ENCODE measurements around the gene MOXD1.

The MOXD1 gene

DNA sequence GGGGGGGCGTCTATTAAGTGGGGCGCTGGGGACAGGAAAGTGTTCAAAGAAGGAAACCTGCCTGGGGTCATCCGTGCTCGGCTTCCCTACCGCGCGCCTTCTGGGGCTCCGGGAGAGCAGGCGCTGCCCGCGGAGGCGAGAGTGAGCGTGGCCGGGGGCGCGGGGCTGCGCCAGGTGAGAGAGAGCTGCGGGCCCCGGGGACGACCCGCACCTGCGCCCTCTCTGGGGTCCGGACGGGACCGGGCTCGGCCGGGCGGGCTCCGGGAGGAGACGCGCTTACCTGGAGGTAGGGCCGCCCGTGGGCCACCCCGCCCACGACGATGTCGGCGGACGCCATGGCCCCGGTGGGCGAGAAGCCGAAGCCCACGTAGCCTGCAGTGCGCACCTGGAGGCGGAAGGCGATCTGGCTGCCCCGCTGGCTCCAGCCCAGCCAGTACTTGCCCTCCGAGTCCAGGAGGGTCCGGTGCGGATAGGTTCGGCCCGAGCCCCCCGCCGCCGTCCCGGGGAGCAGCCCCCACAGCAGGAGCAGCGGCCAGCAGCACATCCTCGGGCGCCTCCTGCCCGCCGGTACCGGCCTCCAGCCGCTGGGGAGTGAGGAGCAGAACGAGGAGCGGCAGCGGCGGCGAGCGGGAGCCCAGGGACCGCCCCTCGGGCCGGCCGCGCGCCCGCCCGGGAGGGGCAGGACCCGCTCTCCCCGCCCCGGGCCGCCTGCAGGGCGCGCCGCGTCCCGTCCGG is at the start of gene MOXD1:
MOXD1 (minus strand) TSS at position 593 of the 735 bp plus-strand sequence; CDS start at position 544, 49 bp downstream.
- no peak for DNase-seq

DNA sequence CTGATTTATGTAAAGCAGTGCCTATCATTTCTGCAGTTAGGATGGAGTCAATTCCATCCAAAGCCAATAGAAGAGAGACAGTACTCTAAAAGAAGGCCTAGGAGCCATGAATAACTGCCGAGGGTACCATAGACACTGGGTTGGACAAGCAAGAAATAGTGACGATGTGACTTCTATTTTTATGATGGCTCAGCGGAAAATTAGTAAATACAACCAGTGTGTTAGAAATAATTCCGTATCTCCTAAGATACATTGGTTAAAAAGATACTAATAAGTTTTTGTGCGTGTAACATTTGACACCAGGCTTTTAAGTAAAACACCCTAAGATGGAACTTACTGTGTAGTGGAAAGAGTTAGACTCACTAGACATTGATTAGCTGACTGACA is 45.6 kb upstream of the MOXD1 start:
- DNase-seq: no peak

DNA sequence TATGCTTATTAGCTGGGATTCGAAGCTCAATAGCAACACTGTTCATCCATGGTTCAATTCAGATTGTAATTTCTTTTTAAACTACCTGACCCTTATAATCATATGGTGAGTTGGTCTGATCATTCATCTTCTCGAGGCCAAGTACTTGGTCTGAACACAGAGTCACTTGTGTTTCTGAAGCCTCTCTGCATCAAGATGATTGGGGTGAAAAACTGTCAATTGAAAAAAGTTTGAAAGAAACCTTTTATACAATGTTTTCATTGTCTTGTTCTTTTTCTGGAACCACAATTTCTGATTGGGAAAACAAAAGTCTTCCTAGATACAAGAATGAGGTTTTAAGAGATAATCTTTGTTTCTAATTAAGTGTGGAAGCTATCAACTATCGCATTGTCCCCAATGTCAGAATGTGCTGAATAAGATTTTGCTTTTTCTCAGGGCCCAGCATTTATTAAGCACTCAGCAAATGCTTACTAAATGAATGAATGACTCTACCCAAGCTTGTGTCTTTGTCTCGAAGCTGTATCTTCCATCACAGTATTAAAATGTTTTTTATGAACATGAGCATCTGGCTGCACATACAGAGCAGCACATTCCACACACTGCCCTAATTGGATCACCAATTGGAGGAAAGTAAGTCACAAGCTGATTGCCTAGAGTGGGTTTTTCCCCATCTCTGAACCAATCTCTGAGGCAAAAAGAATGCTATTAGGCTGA is 45.0 kb upstream of the MOXD1 start:
- no peak for DNase-seq

DNA sequence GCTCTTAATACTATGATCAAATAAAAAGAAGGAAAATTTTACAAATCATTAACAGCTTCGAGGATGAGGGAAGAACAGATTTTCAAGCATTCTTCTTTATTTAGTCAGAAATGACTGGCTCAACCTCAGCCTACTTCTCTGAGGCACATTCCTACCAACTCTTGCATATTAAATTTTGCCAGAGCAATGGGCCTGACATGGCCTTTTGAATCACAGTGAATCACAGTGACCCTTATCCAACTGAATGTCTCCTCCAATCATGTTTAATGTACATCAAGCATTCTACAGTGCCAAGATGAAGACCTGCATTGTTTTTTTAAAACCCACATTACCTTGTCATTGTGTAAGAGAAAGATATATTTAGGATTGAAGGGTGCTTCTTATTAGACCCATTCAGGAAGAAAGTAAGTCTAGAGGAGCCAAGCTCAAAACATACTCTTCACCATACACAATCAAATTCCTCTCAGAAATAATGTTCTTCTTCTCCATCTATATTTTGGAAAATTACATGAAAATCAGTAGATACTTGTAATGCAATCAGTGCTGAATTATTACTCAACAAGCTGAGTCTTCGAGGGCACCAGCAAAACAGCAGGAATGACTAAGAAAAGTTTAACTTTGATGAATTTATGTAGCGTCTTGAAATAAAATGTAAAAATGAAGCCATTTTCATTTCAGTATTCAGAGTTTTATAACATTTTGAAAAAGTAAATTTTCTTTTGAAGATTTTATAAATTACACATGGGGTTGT is 44.1 kb upstream of the MOXD1 start:
- DNase-seq: no peak

DNA sequence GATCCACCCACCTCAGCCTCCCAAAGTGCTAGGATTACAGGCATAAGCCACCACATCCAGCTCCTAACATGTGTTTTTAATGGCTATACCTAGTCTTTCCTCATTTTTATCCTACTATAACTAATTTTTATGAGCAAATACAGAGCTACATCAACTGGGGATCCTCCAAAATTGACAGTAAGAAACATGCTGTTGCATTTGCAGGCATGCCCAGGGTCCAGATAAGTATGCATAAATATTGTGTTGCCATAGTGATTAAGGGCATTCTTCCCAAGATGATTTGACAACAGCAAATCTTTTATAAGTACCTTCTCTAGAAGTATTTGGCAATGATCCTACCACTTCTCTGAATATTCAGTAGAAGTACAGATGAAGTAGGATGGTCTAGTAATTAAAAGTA is 41.9 kb upstream of the MOXD1 start:
- no peak for DNase-seq

DNA sequence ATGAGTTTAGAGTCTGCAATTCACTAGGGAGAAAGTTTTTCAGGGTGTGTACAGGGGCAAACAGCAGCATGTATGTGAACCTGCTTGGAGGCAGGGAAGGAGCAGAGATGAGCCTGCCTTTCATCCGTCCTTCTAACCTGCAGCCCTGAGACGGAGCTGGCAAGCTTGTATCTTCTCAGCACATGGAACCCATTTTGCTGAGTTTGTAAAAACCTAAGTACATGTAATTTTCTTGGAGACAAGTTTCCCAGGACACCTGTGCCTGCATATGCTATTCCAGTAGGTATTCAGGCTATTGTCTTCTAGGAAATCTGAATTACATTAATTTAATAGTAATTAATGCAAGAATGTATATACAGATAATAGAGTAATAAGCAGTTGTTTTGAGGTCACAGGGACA is 28.8 kb upstream of the MOXD1 start:
- DNase-seq: no peak

DNA sequence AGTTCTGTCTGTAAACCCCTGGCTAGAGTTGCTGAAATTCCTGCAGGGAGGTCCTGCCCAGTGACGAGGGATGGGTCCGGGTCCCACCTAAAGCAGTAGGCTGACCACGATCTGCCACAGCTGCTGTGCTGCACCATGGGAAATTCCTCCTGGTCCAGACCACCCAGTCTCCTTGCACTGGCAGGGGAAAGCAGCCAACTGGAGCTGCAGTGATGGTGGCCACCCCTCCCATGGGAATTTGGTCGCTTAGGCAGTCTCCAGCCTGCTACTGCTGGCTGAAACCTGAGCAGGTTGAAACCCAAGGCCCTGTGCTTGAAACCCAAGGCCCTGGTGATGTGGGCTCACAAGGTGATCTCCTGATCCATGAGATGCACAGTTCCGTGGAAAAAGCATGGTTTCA is 23.9 kb upstream of the MOXD1 start:
- no peak for DNase-seq

DNA sequence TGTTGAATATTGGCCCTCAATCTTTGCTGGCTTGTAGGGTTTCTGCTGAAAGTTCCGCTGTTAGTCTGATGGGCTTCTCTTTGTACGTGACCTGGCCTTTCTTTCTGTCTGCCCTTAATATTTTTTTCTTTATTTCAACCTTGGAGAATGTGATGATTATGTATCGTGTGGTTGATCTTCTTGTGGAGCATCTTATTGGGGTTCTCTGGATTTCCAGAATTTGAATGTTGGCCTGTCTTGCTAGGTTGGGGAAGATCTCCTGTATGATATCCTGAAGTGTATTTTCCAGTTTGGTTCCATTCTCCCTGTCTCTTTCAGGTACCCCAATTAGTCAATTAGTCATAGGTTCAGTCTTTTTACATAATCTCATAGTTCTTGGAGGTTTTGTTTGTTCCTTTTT is 22.6 kb upstream of the MOXD1 start:
- DNase-seq: no peak

DNA sequence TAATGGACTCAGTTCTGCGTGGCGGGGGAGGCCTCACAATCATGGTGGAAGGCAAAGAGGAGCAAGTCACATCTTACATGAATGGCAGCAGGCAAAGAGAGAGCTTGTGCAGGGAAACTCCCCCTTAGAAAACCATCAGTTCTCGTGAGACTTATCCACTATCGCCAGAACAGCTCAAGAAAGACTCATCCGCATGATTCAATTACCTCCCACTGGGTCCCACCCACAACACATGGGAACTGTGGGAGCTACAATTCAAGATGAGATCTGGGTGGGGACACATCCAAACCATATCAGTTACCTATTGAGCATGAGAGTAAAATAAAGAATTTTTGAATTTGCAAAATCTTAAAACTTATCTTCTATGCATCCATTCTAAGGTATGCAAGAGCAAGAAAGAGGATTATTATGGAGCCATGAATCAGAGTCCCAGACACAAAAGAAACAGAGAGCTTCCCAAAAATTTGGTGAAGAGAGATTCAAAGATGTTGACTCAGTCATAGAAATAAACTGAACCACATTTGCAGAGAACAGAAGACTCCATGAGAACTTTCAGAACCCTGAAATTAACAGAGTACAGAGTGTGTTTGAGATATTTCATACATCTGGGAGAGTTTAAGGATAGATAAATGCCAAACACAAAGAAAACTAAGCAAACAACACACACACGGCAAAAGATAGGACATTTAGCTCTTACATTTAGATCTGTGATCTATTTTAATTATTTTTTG is 17.1 kb upstream of the MOXD1 start:
- DNase-seq: no peak

DNA sequence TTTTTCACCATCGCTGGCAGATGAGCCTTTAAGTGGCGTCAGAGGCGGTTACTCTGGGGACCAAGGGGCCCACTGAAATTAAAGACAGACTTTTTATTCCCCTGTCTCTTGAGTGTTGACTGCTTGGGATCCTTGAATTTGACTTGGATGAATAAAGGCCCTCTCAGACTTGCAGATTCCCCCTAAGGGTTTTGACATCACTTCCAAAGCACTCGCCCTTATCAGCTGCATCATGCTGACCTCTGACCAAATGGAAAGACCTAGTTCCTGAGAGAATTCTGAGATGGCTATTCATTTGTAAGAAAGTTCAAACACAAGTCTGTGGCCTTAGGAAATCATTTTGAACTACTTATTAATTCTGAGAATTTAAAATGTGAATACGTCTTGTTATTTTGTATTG is 13.5 kb upstream of the MOXD1 start:
- DNase-seq: no peak

DNA sequence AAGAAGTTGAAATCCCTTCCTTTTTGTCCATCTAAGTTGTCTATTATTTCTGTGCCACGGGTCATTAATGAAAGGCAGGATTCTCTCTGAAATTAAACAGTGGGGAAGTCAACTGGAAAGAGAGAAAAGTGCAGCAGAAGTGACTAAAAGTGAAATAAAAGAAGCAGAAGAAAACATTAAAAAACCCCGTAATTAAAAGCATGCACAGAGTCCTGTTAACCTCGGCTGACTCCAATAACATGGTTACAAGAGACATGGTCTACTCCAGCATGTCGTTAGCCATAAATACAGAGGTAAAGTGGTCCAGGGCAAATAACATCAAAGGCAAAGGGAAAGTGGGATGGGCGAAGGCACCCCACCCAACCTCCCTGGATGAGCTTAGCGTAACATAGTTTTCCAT is 13.0 kb upstream of the MOXD1 start:
- no peak for DNase-seq

DNA sequence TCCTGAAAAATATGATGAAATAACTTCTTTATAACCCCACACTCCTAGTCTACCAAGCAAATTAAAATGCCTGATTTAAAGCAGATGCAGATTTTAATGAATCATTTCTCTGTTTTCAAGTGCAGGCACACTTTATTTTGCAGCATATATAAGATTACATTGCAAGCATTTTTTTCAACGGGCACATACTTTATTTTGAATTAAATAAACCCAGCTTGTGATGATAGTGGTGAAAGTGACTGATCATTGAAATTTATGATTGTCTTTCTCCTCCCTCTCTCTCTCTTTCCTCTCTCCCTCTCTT is 12.2 kb upstream of the MOXD1 start:
- DNase-seq: no peak

DNA sequence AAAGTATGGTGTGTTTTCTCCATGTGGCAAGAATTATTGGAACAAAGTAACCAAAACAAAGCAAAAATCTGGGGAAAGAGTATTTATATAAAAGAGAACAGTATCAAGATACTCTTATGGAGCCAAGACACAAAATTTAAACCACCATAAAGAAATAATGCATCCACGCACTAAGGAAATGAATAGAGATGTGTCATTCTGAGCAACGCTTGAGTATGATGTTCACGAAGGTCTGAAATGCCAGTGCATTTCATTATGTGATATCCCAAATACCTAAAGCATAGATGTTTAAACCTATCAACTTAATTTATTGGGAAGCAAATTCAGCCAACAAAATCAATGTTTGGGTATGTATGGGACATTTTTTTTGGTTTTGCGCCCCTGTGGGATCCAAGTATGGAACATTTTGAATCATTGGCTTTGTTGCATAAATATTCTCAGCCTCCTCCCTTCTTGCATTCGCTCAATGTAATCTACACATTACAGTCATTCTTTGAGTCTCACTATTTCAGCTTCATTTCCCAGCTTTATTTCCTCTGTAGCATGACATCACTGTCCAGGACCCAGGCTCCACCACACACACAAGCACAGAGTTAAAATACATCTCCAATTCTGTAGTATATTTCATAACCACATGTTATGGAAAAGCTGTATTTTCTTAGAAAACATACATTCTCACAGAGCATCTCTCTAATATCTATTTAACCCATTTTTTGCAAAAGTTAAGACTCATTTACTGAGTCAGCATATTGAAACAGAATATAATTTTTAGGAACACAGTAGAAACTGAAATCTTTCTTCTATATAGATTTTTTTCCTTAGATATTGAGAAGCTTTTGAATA is 11.6 kb upstream of the MOXD1 start:
- no peak for DNase-seq

DNA sequence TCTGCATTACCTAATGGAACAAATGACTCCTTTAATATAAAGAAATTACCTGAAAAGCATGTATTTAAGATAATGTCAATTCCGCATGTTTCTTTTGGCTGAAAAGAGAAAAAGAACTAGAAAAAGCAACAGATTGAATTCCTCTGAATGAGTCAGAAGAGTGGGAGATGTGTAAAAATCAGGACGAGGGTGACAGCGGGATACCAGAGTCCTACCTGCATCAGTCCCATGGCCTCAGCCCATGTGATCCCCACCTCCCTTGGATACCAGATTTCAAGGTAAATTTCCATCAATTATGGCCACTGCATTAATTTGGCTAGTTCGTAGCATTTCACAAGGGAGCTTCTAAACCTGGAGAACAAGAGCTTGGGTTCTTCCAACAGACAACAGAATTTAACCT is 10.0 kb upstream of the MOXD1 start:
- no peak for DNase-seq

DNA sequence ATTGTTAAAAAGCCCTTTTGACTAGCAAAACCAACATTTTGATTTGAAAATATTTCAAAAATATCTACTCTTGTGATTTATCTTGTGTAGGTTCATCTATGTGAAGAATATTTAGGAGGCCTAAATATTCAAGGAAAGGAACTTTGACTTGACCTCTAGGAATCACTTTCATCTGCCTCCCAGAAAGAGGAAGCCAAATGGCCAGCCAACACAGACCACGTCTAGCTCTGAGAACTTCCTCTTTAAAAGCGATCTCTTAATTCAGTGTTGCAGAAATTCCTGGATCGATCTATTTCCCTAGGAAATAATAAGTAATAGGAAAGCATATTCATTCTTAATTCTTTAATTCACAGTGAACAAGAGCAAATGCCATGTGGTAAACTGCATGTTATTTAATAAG is 9.6 kb upstream of the MOXD1 start:
- no peak for DNase-seq

DNA sequence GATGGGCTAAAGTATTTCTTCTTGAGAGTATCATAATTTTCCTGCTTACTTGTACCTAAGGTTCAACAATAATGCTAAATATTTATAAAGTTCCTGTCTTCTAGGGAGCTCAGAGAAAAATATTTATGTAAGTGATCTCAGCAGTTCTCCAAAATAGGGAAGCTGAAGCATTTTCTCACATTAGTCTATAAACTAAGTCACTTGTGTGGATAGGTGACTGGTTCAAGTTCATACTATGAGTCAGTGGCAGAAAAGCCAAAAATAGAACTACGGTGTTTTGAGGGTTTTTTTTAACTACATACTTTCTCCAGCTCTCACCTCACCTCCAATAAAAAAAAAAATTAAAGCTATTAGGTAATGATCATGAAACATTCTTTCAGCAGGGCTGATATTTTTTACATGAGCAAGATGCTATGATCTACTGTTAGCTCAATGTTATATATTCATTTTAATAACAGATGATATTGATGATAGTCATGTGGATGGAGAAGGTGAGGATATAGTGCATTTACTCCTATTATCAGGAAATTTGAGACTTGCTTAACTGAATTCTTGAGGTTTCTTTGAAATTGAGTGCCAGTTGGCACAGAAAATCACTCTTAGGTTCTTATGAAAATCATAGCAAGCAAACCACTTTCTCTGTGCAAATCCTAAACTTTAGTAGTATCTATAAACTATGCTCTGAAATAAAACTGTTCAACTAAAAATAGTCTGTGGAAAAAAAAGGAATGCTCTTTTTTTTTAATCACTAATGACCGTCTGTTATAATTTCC is 4.1 kb upstream of the MOXD1 start:
- DNase-seq: no peak

DNA sequence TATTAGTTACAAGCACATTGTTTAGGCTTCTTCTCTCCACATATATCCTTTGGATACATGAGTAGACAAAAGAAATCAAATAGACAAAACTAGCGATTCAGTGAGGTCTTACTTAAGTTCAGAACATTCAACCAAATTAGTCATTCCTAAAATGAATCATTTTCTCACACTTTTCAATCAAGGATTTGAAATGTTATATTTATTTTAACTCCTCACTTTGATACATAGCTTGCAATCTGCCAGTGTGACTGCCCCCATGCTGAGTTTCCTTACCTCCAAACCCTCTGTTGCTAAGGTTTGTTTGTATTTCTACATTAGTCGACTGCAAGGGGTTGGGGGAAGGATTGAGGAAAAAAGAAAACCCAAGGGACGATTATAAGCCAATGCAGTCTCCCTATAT is 3.5 kb upstream of the MOXD1 start:
- DNase-seq: no peak

DNA sequence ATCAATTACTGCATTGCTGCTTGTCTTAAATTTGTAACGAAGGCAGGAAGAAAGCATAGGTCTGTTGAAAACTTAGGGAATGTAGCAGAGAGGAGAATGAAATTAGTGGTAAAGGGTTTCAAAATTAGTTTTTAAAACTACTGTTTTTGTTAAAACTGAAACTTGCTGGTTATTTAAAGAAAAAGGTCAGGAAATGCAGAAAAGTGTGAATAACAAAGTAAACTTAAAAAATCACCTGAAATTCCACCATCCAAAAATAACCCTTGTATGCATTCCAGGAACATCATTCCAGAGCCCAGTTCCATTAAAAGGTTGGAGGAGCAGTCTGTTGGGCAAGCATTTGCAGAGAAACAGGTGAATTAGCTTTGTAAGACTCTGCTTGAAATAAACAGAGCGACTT is 3.1 kb upstream of the MOXD1 start:
- no peak for DNase-seq

DNA sequence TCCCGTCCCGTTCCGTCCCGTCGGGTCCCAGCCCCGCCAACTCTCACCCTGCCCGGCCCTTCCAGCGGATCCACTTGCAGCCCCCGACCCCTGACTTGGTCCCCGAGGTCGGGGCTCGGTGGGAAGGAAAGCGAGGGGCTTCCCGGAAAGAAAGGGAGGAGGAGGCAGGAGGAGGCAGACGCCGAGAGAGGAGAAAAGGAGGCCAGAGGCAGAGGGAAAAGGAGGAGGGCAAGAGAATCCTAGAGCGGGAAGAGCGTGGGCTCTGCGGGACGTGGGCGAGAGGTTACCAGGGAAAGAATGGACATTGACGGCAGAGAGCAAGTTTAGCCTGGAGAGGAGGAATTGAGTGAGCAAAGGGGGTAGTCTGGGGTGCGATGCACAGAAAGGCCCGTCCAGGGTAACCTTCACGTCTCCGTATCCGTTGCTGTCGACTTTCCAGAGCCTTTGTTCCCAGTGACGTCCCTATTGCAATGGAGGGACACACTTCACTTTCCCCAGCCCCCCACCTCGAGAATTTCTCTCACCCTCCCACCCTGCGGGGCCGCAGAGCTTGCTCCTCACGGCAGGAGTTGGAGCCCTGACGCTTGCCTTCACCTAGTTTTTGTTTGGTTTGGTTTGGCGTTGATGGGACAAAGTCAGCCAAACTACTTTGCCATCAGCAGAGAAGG is 477 bp upstream of the MOXD1 start:
- DNase-seq: no peak

DNA sequence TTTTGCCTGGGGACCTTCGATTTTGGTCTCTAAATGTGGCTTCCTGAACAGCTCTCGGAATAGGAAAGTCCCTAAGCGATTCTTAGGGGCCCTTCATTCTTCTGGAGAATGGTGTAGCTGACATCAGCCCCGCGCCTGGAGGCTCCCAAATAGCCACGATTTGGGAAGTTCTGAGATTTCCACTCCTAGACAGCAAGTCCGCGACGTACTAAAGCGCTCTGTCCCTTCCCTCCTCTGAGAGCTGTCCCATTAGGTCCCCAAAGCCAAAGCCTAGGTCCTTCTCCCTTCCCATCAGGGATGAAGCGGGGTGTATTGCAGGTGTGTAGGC is 756 bp downstream of the MOXD1 start:
- DNase-seq: no peak

DNA sequence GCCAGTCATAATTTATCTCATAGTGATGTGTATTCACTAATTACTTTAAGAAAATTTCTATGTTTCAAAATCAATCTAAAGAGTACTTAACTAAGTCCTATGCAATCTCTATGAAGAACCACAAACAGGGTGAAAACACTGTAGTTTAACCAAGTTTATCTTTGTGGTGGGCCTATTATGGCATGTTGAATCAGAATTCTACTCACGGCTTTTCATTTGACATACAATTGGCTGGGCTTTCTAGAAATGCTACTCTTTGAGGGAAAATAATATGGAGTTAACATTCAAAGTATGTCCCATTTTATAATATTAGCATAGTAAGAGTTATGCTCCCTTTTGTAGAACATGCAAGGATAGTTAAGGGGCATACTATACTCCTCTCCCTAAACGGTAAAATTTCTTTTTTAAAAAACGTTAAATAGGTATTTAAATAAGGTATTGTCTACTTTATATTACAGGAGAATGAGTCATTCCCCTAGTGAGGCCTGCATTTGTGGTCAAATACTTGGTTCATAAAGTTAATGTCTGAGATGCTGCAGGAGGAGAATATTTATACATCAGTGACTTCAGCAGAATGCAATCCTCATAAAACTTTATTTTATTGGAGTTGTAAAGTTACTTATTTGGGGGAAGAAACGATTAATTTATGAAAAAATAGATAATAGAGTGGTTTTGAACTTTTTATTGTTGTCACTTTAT is 1.8 kb downstream of the MOXD1 start:
- no peak for DNase-seq

Measured in hematopoietic multipotent progenitor cell treated with erythropoietin and hydrocortisone succinate and interleukin-3 and kit ligand, for 8 days (in vitro differentiated cells).